ENCODE results near the gene POLR3H.

POLR3H gene

GRCh38 chr22:41550952-41551491, 6.8 kb upstream of the POLR3H start:
- no peak for TF ChIP-seq CTCF (conservative IDR thresholded peaks at IDR 0.05; ENCODE audit: control insufficient read depth, insufficient read depth, low read depth, low read length)
- no peak for DNase-seq (ENCODE audit: low read depth)
- H3K4me3 ChIP-seq (ENCODE audit: control insufficient read depth, low read depth, low read length): no peak overlapping the region

GRCh38 chr22:41548830-41549211, 4.6 kb upstream of the POLR3H start:
- DNase-seq (ENCODE audit: low read depth): no peak
- no peak for TF ChIP-seq CTCF (conservative IDR thresholded peaks at IDR 0.05; ENCODE audit: control insufficient read depth, insufficient read depth, low read depth, low read length)
- H3K4me3 ChIP-seq (ENCODE audit: control insufficient read depth, low read depth, low read length): no peak overlapping the region

- peak overlapping the region; percentile 42 for H3K4me3 ChIP-seq (ENCODE audit: control insufficient read depth, low read depth, low read length)
- no peak for DNase-seq (ENCODE audit: low read depth)
- TF ChIP-seq CTCF (conservative IDR thresholded peaks at IDR 0.05; ENCODE audit: control insufficient read depth, insufficient read depth, low read depth, low read length): no peak
Measured at GRCh38 chr22:41544671-41545476, 604 bp upstream of the POLR3H start.

GRCh38 chr22:41542224-41542623, 2.0 kb downstream of the POLR3H start:
- H3K4me3 ChIP-seq (ENCODE audit: control insufficient read depth, low read depth, low read length): no peak overlapping the region
- TF ChIP-seq CTCF (conservative IDR thresholded peaks at IDR 0.05; ENCODE audit: control insufficient read depth, insufficient read depth, low read depth, low read length): no peak
- no peak for DNase-seq (ENCODE audit: low read depth)

GRCh38 chr22:41541484-41541883, 2.8 kb downstream of the POLR3H start:
- no peak overlapping the region for H3K4me3 ChIP-seq (ENCODE audit: control insufficient read depth, low read depth, low read length)
- no peak for DNase-seq (ENCODE audit: low read depth)
- TF ChIP-seq CTCF (conservative IDR thresholded peaks at IDR 0.05; ENCODE audit: control insufficient read depth, insufficient read depth, low read depth, low read length): no peak

- no peak for TF ChIP-seq CTCF (conservative IDR thresholded peaks at IDR 0.05; ENCODE audit: control insufficient read depth, insufficient read depth, low read depth, low read length)
- DNase-seq (ENCODE audit: low read depth): no peak
- no peak overlapping the region for H3K4me3 ChIP-seq (ENCODE audit: control insufficient read depth, low read depth, low read length)
Measured at GRCh38 chr22:41540365-41540764, 3.9 kb downstream of the POLR3H start.

Measured in fibroblast of mammary gland (primary cell).